Hematopoietic multipotent progenitor cell treated with erythropoietin and hydrocortisone succinate and interleukin-3 and kit ligand, for 4 days (in vitro differentiated cells): ENCODE data around the gene PTPN4.
A peak's percentile ranks its signal among the peaks of the same experiment; 100 is the strongest.

ENCODE experiments used
- DNase-seq: peaks from one replicate; pipeline ENCODE4 v3.0.0-alpha.2; 2015

Gene PTPN4

DNA sequence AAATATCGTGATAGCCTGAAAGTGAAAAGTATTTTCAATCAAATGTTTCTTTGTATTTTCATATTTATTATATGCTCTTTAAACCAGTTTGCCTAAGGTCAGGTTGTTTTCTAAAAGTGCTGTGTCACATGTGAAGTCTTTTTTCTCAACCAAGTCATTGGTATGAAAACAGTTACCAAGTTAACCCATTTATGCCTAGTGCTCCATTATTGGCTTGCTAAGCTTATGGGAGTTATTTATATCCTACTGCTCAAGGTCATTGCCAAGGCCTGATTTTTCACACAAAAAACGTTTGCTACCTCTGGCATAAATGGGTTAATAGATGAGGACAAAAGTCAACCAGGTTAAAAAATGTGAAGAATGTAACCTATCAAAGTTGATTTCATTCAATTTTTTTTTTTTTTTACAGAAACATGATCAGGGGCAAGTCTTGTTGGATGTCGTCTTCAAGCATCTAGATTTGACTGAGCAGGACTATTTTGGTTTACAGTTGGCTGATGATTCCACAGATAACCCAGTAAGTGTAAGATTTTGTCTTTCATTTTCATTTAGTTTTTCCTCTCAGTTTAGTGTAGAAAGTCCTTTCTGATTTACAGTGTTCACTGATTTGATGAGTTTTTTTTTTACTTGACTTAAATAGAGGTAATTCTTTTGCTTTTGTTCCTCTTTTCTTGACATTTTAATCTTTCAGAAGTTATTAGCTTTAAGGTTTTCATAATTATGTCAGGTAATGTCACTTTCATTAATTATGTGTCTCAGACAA is 102.6 kb downstream of the PTPN4 start:
- no peak for DNase-seq

DNA sequence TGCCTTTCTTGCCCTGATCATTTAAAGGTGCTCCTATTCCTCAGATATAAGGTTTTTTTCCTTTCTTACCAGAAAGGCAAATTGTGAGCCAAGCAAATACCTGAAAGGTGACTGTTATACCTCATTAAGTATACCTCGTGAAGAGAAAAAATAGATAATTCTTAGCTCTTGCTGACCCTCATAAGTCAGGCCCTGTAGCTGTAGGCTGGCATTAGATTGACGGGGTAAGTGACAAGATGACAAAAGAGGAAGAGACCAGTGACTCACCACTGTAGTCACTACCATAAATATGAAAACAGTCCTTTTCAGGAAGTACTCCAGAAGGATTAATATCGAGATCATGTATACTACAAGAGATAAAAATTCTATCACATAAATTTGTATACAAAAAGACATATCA is 104.6 kb downstream of the PTPN4 start:
- peak; percentile 67 for DNase-seq

DNA sequence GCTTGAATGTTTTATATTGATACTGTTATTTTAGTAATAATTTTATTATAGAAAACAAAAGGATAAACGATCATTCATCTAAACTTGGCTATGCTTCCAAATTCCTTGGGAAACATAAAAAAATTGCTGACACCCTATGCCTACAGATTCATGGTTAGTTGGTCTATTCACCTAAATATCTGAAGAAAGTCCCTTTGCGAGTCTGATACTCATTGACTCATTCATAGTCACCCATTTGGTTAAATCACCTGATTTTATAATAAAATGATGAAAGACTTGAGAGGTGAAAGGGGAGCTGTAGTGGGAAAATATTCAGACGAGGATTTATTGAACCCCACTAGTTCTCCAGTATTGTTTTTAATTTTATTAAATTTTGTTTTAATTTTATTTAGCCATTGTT is 112.0 kb downstream of the PTPN4 start:
- no peak for DNase-seq

DNA sequence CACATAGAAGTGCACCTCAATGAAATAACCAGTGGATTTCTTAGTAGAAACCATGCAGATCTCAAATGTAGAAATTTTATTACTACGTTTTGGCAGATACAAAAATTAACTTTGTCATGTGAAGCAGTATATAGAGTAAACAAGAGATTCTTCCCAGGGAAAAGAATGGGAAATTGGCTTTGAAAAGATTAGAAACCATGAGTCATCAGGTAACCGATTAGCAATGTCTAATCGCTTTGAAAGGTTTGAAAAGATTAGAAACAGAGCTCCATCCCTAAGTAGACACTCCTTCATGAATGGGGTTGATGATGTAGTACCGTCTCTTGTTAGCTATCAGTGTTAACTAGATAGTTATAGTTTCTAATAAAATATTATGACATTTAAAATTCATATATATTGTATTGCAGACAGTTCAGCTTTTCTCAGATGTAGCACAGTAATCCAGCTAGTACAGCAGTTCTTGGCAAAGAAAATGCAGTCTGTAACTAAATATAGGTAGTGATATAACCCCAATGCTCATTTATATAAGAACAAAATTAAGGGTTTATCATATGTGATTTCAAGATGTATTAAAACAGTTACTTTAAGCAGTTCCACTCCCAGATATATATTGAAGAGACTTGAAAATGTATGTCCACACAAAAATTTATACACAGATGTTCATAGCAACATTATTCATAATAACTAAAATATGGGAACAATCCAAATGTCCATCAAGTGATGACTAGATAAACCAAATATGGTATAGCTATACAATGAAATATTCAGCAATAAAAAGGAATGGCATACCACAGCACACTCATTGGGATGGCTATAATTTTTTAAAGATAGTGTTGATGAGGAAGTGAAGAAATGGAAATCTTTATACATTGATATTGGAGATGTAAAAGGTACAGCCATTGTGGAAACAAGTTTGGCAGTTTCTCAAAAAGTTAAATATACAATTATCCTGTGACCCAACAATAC is 113.9 kb downstream of the PTPN4 start:
- DNase-seq = no peak

DNA sequence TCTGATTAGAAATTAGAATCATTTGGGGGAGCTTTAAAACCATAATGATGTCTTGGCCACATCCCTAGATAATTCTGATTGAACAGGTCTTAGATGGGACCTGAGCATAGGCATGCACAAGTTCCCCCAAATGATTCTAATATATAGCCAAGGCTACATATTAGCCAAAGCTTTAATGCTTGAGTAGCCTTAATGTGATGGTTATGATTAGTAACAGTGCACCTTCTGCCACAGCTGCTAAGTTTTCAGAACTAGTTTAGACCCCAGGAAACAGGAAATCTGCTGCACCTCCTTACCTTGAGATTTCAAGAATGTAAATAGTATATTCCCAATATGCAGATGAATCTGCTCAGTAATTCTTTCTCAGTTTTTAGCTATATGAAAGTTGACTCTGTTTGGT is 119.8 kb downstream of the PTPN4 start:
- DNase-seq = no peak

DNA sequence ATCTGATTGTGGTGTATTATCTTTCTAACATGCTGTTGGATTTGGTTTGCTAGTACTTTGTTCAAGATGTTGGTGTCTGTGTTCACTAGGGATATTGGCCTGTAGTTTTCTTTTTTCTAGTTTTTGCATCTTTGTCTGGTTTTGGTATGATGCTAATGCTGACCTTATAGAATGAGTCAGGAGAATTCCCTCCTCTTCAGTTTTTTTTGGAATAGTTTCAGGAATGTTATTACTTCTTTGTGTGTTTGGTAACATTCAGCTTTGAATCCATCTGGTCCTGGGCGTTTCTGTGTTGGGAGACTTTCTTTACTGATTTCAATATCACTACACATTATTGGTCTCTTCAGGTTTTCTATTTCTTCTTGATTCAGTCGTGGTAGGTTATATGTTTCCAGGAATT is 129.0 kb downstream of the PTPN4 start:
- DNase-seq = no peak

DNA sequence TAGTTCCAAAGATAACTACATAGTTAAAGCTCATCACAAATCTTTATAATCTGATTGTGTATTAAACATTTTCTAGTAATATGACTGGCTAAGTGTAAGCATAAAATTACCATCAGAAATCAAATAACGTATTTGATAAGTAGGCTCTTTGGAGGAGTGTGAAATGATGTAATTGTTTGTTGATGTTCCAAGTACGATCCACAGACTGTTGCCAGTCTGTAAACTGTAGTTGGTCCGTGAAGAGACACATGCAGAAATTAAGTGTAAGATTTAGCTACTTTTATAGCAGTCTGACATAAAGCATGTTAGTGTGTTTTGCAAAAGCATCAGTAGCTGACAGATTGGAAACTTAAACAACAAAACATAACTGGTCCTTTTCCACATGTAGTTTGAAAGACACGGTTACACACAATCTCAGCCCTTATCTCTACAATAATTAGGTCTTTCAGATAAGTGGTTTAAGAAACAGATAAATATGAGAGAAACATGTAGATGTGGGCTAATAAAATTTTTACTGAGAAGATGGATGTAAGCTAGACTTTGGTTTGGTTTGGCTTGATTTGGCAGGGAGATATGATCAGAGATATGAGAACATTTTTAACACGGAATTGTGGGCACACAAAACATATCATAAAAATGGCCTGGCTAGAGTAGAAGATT is 138.1 kb downstream of the PTPN4 start:
- no peak for DNase-seq

DNA sequence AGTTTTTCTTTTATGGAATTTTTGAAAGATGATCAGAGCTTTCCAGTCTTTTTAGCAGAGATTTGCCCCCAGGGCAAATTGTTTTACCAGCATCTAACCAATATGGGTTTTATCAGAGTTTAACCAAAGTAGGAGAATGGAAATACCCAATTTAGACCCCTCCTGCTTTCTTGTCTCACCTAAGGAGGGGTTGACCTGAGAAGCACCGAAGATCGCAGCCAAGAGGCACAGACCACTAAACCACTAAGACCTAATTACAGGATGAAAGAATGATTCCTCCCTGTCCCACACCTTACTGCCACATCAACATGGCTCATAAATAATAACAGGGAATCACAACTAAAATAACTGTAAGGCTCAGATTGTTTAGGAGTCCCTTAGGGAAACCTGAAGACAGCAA is 141.3 kb downstream of the PTPN4 start:
- DNase-seq = no peak

DNA sequence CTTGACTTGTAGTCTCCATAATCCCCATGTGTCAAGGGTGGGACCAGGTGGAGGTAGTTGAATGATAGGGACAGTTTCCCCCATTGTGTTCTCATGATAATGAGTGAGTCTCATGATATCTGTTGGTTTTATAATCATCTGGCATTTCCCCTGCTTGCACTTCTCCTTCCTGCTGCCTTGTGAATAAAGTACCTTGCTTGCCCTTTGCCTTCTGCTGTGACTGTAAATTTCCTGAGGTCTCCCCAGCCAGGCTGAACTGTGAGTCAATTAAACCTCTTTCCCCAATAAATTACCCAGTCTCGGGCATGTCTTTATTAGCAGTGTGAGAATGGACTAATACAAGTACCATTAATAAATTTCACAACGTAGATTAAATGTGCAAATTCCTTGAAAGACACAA is 150.8 kb downstream of the PTPN4 start:
- DNase-seq = no peak

DNA sequence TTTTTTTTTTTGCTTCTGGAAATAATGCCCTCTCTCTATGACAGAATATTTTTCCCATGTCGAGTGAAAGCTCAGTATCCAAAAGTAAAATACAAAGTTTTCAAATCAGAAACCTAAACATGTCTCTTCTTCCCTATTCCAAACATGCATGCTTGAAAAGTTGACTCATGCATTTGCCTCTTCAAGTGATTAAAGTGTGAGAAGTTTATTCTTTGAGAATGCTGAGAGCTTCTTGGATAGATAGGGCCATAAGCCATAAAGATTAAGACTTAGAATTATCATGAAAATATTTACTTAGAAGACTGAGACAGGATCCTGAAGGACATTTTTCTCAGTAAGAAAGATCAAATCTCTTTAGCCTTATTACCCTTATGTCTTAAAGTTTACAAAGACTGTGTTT is 154.5 kb downstream of the PTPN4 start:
- DNase-seq = no peak

DNA sequence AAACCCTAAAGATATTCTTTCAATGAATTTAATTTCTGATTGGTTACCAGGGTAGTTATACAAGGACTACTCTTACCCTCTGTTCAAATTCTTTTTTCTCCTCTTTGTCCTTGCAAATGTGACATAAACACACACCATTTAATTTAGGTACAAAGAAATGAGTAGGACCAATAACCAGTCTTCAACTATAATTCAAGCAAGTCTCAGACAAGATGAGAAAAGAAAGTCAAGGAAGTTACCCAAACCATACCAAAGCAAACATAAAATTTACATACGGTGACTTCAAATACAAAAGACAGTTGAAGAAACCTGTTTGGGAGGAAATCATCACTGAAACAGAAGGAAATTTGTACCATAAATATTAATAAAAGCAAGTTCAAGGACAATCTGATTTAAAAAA is 162.1 kb downstream of the PTPN4 start:
- no peak for DNase-seq

DNA sequence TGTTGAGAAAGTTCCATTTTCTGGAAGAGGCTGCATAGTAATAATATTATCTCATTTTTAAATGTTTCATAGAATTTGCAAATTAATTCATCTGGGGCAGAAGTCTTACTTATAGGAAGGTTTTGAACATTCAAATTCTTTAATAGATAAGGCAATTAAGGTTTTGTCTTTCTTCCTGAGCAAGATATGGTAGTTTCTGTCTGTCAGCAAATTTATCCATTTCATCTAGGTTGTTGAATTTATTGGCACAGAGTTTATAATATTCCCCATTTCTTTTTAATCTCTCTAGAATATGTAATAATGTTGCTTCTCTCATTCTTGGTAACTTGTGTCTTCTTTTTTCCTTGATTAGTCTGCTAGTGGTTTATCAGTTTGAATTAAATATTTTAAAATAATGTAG is 163.0 kb downstream of the PTPN4 start:
- no peak for DNase-seq

DNA sequence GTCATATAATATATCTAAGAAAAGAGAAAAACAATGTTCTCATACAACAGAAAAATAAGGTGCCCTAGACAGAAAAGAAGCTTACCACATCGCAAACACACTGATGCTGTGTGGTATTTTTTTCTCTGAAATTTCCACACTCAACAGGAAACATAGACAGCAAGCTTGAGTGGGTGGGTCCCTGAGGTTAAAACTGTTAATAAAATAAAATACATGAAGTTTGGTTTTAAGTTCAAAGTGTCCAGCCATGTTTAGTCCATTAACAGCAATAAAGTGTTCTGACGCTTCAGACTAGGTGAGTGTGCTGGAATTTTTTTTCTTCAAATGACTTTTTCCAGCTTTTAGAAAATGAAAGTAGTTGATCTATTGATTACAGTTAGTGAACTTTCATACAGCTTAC is 169.8 kb downstream of the PTPN4 start:
- DNase-seq = peak; percentile 73

DNA sequence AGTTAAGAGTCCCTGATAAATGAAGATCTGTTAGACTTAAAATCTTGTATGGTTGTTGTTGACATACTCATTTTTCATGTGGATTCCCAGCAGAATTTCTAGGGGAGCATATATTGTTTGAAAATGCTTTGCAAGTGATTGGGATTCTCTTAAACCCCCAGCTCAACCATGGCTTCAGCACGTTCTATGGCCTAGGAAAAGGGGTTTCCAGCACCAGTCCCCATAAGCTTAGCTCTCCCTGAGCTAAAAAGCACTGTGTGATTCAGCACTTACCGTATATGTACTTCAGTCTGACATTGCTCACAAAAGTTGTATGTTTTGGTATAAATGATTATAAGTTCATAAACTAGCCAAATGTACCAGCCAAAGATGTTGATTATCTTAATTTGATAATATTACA is 173.1 kb downstream of the PTPN4 start:
- no peak for DNase-seq

DNA sequence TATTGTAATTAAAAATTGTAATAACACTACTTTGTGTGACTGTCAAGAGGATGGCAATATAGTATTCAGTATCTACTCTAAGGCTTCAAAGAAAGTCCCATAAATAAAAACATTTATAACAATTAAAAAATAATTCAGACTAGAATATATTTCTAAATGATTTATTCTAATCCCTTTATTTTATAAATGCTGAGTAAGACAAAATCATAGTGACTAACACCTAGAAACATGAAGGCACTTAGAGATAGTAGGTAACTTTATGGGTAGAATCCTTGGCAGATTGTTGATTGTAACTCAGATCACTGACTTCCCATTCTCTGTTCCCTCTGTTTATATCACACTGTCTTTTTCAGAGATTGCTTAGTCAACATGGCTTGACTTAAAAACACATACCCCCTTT is 174.6 kb downstream of the PTPN4 start:
- DNase-seq = no peak

DNA sequence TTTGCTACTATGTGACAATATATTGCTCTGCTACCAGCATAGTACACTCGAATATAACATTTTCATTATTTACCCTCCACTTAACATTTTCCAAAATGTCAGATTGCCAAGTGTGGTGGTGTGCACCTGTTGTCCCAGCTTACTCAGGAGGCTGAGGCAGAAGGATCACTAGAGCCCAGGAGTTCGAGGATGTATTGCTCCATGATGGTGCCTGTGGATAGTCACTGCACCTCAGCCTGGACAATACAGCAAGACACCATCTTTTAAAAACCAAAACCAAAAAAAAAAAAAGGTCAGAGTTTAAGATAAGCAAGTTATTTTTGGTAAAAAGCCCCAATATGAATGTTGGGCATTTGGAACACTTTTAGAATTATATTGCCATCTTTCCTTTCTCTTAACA is 178.0 kb downstream of the PTPN4 start:
- DNase-seq = no peak

DNA sequence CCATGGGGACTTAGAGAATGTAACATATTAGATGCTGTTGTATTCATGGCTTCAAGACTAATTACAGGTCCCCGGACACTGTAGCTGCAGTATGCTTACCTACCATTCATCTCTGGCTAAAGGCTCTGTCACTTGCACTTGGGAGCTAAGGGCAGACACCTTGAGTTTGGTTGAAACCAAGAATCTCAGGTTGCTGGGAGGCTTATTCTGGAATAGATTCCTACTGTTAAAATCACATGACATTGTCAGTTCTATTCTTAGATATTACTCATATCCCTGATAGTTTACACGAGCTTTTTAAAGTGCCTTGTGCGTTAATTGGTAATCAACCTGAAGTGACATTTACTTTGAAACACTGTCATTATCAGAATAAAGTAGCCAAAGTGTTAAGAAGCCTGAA is 180.2 kb downstream of the PTPN4 start:
- no peak for DNase-seq

DNA sequence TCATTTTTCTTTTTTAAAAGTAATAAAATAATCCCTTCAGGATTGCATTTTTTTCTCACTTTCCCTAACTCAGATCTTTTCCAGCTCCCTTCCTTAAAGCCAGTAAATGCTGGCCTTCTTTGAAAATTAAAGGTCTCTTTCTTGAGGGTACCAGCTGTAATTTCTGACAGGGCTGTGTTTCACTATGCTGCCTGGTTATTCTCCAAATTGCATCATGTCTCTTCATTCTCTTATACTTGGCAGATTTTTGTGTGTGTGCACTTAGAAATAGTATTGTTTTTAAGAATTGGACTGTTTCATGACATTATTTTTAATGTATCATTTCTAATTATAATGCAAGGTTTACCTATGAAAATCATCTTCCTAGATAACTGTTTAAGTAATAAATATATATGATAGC is 181.1 kb downstream of the PTPN4 start:
- no peak for DNase-seq

DNA sequence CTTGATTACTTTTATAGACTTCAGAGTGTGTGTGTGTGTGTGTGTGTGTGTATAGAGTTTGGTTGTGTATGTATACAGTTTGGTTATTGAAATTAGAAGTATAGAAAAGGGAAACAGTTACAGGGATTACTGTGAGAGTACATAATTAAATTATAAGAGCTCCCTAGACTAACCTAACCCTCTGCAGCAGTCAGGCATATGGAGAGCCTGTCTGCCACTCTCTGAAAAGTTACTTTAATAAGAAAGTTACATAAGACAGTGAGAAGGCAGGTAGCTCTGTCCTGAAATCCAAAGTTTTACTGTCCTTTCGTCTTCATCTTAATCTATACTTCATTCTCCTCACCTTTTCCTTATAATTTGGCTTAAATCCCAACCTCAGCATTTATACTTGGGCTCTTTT is 181.7 kb downstream of the PTPN4 start:
- no peak for DNase-seq

DNA sequence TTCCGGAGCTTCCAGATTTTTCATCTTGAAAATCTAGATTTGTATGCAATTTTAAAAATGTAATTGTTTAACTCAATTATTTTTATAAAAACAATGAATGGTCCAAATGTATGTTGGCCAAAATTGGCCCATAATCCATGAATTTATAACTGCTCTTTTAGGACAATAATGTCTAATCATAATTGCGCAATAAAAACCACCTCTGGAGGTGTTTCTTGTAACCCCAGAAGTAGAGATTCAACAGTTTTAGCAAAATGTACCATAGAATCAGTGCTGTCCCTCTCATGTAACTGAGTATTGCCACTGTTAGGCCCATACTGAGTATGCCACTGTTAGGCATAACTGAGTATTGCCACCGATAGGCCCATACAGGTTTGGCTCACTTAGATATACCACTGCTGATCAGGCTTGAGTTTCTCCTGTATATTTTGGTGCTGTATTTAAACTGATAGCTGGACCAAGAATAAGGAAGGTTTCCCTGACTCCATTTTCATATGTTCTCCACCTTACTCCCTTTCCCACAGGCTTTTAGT is 182.3 kb downstream of the PTPN4 start:
- DNase-seq = no peak

DNA sequence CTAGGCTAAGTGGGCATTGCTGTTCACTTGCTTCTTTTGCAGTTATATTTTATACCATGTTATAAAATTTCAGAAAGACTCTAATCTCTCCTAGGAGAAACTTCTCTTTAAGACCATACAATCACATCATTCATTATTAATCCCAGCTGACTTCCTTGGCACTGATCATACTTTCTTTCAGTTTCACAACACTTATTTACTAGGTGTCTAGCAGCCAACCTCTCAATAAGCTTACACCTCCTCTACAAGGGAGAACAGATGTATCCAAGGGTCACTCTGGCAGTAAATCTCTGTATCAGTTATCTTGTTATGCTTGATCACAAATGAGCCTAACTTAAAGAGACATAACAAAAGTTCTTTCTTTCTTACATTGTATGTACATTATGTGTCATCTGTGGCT is 183.3 kb downstream of the PTPN4 start:
- DNase-seq = no peak

DNA sequence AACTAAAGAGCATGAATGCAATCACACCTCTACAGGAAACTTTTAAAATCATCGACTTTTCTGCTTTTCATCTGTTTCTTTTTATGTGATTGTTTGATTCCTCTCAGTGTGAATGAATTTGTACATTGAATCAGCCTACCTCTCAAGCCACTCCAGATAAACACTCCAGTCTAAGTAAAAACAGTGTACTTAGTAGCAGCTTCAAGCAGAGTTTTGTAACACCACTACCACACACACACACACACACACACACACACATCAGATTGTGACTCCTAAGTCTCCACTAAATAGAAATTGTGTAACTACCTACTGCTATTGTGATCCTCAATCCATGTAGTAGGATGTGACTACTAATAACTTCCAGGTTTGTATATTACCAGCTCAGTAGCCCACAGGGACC is 187.8 kb downstream of the PTPN4 start:
- DNase-seq = no peak

DNA sequence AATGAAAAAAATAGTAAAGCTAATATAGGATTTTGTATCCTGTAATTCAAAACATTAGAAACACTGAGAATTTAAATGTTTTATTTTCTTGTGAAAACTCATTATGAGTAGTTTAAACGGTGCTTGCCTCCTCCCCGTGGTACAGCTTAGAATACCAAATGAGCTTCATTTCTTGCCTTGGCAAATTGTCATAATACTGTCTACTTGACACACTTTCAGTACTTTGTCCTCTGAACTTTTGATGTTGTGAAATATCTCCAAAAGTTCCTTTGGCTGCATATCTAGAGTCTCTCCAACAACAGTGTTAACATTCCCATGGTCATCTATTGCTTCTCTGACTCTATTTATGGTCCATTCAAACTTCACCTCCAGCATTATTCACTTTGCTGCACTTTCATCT is 191.2 kb downstream of the PTPN4 start:
- DNase-seq = no peak
